ENCODE data around the gene HIPK1. TPM values are rescaled to one million over a fixed set of nuclear protein-coding genes. Genes with fewer than 3 reads are reported as not detected.
"Not testable (repeated sequence)": the region's sequence is repeated elsewhere in the genome, so short reads cannot be mapped to it uniquely, and the experiment has no call there.

HIPK1 gene
- total RNA-seq, 4 donors from 2014 or later = 54.4 to 67.6 (median 60.0) TPM

GRCh38 chr1:114002492-114003239, 73.5 kb downstream of the HIPK1 start:
- no peaks in the 10 kb centered on the region for H3K36me3 ChIP-seq
- in situ Hi-C loops (cut with MboI; ENCODE audit: low sequenced_read_pairs in 4 of 4) = no loop called here
- no peaks in the 10 kb centered on the region for H3K9me3 ChIP-seq
- no peaks in the 10 kb centered on the region for H3K27me3 ChIP-seq
- TF ChIP-seq CTCF (IDR thresholded peaks at IDR 0.05 in 4 of 5, conservative IDR thresholded peaks at IDR 0.05 in 1 of 5) = no peak
- peak in 1 of 2 donors; percentile 44 for ATAC-seq
- intact Hi-C loops (cut with DNase I; ENCODE audit: low total_unique reads) = no loop called here
- no peaks in the 10 kb centered on the region for H3K4me1 ChIP-seq
- no peak overlapping the region for H3K27ac ChIP-seq
- no peak for DNase-seq
- H3K4me3 ChIP-seq = no peak overlapping the region

DNA sequence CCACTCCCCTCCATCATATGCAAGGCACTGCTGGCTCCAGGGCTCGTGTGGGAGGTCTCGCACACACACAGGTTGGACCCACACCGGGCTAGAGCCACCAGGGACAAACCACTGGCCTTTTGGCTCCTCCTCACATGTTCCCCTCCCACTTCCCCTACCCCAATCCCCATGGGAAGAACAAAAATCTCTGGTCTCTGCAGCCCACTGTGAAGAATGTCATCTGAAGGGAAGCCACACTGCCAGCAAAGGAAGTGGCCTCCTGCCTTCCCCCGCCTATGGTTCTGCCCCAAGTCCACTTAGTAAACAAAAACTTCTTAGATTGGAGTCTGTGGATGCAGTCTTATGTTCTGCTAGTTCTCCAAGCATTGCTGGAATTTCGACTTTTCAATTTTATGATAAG, 74.3 kb downstream of the HIPK1 start:
- ATAC-seq (no peak), DNase-seq (no peak)
- H3K36me3 ChIP-seq = no peaks in the 10 kb centered on the region
- TF ChIP-seq CTCF (IDR thresholded peaks at IDR 0.05 in 4 of 5, conservative IDR thresholded peaks at IDR 0.05 in 1 of 5) = no peak
- TF ChIP-seq POLR2A (IDR thresholded peaks at IDR 0.05) = no peak
- H3K4me1 ChIP-seq = no peaks in the 10 kb centered on the region
- H3K4me3 ChIP-seq = no peak overlapping the region
- H3K27me3 ChIP-seq = no peaks in the 10 kb centered on the region
- no peaks in the 10 kb centered on the region for H3K9me3 ChIP-seq
- intact Hi-C loops (cut with DNase I; ENCODE audit: low total_unique reads) = no loop called here
- no peak overlapping the region for H3K27ac ChIP-seq
- in situ Hi-C loops (cut with MboI; ENCODE audit: low sequenced_read_pairs in 4 of 4) = no loop called here

DNA sequence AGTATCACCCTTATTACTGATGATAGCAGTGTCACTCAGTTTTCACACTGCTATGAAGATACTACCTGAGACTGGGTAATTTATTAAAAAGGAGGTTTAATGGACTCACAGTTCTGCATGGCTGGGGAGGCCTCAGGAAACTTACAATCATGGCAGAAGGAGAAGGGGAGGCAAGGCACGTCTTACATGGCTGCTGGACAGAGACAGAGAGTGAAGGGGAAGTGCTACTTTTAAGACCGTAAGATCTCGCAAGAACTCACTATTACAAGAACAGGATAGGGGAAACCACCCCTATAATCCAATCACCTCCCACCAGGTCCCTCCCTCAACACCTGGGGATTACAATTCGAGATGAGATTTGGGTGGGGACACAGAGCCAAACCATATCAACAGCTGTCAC, 77.7 kb downstream of the HIPK1 start:
- DNase-seq; H3K4me1 ChIP-seq; H3K36me3 ChIP-seq; H3K27ac ChIP-seq; H3K4me3 ChIP-seq; in situ Hi-C loops (cut with MboI; ENCODE audit: low sequenced_read_pairs in 4 of 4); intact Hi-C loops (cut with DNase I; ENCODE audit: low total_unique reads); H3K9me3 ChIP-seq; ATAC-seq; H3K27me3 ChIP-seq: not testable (repeated sequence)

DNA sequence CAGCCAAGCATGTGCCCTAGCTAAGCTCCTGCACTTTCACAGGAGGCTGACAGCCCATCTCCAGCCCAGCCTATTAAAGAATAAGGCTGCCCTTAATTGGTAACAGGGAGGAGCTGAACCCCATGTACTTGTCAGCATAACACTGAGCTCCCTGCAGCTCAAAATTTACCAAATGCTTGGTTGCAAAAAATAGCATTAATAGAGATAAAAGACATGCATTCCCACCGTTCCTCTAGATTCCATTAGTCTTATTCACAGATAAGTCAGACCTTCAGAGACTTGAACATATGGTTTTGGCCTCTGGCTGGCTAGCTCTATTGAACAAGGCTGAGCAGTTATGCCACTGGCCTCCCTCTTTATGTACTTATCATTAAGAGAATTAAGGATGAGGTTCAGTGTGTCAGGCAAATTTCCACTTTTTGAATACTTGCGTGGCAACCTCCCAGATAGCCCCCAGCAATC, 79.4 kb downstream of the HIPK1 start:
- Histone ChIP-seq H3K4me1 (no peaks in the 10 kb centered on the region), H3K36me3 (no peaks in the 10 kb centered on the region), H3K27ac (no peak overlapping the region), H3K27me3 (no peaks in the 10 kb centered on the region), H3K4me3 (no peak overlapping the region), H3K9me3 (no peaks in the 10 kb centered on the region)
- TF ChIP-seq POLR2A (IDR thresholded peaks at IDR 0.05) = no peak
- no peak for TF ChIP-seq CTCF (IDR thresholded peaks at IDR 0.05 in 4 of 5, conservative IDR thresholded peaks at IDR 0.05 in 1 of 5)
- ATAC-seq (no peak), DNase-seq (no peak)
- in situ Hi-C loops (cut with MboI; ENCODE audit: low sequenced_read_pairs in 4 of 4) (no loop called here), intact Hi-C loops (cut with DNase I; ENCODE audit: low total_unique reads) (no loop called here)

DNA sequence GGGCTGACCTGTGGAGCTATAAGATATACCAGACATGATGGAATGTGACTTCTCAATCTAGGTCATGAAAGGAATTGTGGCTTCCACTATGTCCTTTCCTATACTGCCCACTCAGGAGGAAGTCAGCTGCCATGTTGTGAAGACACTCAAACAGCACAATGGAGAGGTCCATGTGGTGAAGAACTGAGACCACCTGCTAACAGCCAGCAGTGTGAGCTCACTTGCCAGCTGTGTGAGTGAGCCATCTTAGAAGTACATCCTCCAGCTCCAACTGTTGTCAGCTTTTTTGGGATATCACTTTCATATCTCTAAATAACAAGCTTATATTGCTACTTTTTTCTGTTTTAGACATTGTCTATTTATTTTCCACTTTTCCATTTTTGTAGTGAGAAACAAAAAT, 79.9 kb downstream of the HIPK1 start:
- ATAC-seq = no peak
- intact Hi-C loops (cut with DNase I; ENCODE audit: low total_unique reads) (no loop called here), in situ Hi-C loops (cut with MboI; ENCODE audit: low sequenced_read_pairs in 4 of 4) (no loop called here)
- no peak overlapping the region for H3K4me3 ChIP-seq
- H3K27ac ChIP-seq = no peak overlapping the region
- H3K27me3 ChIP-seq = no peaks in the 10 kb centered on the region
- no peak for DNase-seq
- no peaks in the 10 kb centered on the region for H3K4me1 ChIP-seq
- H3K9me3 ChIP-seq = no peaks in the 10 kb centered on the region
- H3K36me3 ChIP-seq = no peaks in the 10 kb centered on the region
- TF ChIP-seq CTCF (IDR thresholded peaks at IDR 0.05 in 4 of 5, conservative IDR thresholded peaks at IDR 0.05 in 1 of 5) (no peak), POLR2A (IDR thresholded peaks at IDR 0.05) (no peak)
